ENCODE results near the gene SF1. TPM values are rescaled to one million over a fixed set of nuclear protein-coding genes. Genes with fewer than 3 reads are reported as not detected.

The SF1 gene
- total RNA-seq, 4 donors from 2014 or later: 270 to 559 (median 373) TPM

GRCh38 chr11:64728757-64729365 is 49.5 kb downstream of the SF1 start:
- Histone ChIP-seq H3K4me1 (peaks cover under 1% of the 10 kb centered on the region), H3K27me3 (peaks cover 6% of the 10 kb centered on the region), H3K4me3 (no peak overlapping the region), H3K36me3 (no peaks in the 10 kb centered on the region), H3K27ac (no peak overlapping the region), H3K9me3 (no peaks in the 10 kb centered on the region)
- 87% methylated on average over 11 of the region's 11 CpGs for WGBS
- TF ChIP-seq, protein P1, sequence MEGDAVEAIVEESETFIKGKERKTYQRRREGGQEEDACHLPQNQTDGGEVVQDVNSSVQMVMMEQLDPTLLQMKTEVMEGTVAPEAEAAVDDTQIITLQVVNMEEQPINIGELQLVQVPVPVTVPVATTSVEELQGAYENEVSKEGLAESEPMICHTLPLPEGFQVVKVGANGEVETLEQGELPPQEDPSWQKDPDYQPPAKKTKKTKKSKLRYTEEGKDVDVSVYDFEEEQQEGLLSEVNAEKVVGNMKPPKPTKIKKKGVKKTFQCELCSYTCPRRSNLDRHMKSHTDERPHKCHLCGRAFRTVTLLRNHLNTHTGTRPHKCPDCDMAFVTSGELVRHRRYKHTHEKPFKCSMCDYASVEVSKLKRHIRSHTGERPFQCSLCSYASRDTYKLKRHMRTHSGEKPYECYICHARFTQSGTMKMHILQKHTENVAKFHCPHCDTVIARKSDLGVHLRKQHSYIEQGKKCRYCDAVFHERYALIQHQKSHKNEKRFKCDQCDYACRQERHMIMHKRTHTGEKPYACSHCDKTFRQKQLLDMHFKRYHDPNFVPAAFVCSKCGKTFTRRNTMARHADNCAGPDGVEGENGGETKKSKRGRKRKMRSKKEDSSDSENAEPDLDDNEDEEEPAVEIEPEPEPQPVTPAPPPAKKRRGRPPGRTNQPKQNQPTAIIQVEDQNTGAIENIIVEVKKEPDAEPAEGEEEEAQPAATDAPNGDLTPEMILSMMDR (IDR thresholded peaks at IDR 0.05): no peak
- TF ChIP-seq POLR2A (IDR thresholded peaks at IDR 0.05) (no peak), EP300 (IDR thresholded peaks at IDR 0.05) (no peak), POLR2AphosphoS5 (IDR thresholded peaks at IDR 0.05) (no peak)
- DNase-seq (ENCODE audit: low spot score in 2 of 2): no peak

- peaks cover 8% of the 10 kb centered on the region for H3K4me1 ChIP-seq
- H3K27ac ChIP-seq: no peak overlapping the region
- peaks cover 18% of the 10 kb centered on the region for H3K27me3 ChIP-seq
- WGBS: 73% methylated on average over 7 of the region's 7 CpGs
- no peaks in the 10 kb centered on the region for H3K36me3 ChIP-seq
- DNase-seq (ENCODE audit: low spot score in 2 of 2): no peak
- no peak overlapping the region for H3K4me3 ChIP-seq
- no peaks in the 10 kb centered on the region for H3K9me3 ChIP-seq
- TF ChIP-seq POLR2AphosphoS5 (IDR thresholded peaks at IDR 0.05): no peak
- TF ChIP-seq EP300 (IDR thresholded peaks at IDR 0.05): no peak
- TF ChIP-seq POLR2A (IDR thresholded peaks at IDR 0.05): no peak
- TF ChIP-seq, protein P1 (IDR thresholded peaks at IDR 0.05): no peak
These were observed 51.3 kb downstream of the SF1 start for GRCh38 chr11:64726867-64727530.

- WGBS: 60% methylated on average over 1 of the region's 9 CpGs
- H3K27ac ChIP-seq: no peak overlapping the region
- peak in 1 of 2 donors; percentile 62 for DNase-seq (ENCODE audit: low spot score in 2 of 2)
These were observed 52.1 kb downstream of the SF1 start for GRCh38 chr11:64726211-64726641.

DNA sequence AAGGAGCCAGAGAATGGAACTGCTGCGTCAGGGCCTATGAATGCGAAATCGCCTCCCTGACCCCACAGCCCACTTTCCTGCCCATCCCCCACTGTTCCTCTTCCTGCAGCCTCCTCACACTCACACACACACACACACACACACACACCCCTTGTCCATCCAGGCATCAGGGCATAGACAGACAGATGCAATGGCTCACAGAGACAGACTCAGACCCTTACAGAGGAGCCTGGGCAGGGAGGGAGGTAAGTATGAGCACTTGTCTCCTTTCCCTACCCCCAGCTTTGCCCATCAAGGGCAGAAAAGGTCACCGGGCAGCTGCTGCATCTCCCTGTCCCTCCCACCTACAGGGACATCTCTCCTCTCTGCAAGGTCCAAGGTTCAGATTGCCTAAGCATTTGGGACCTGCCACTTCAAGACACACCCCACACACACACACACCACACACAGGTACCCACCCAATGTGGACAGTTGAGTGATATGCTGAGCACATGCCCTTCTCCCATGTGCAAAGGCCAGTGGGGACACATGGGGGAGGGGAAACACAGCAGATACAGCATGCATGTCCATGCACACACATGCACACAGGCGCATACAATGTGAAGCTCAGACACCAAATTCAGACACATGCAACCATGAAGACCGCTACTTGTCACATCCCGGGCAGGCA is 53.3 kb downstream of the SF1 start:
- TF ChIP-seq POLR2A (IDR thresholded peaks at IDR 0.05): no peak
- no peak for TF ChIP-seq EP300 (IDR thresholded peaks at IDR 0.05)
- no peak for TF ChIP-seq POLR2AphosphoS5 (IDR thresholded peaks at IDR 0.05)
- TF ChIP-seq, protein P1 (IDR thresholded peaks at IDR 0.05): no peak
- Histone ChIP-seq H3K4me1 (peaks cover 8% of the 10 kb centered on the region), H3K36me3 (no peaks in the 10 kb centered on the region), H3K4me3 (no peak overlapping the region), H3K27me3 (peaks cover 37% of the 10 kb centered on the region), H3K9me3 (no peaks in the 10 kb centered on the region), H3K27ac (no peak overlapping the region)
- DNase-seq (ENCODE audit: low spot score in 2 of 2): no peak
- WGBS: 60% methylated on average over 4 of the region's 7 CpGs

More at GRCh38 chr11:64726211-64726641, 52.1 kb downstream of the SF1 start:
- Histone ChIP-seq H3K27me3 (peaks cover 26% of the 10 kb centered on the region), H3K9me3 (no peaks in the 10 kb centered on the region), H3K36me3 (no peaks in the 10 kb centered on the region), H3K4me1 (peaks cover 8% of the 10 kb centered on the region), H3K4me3 (no peak overlapping the region)
- TF ChIP-seq, protein P1 (IDR thresholded peaks at IDR 0.05): no peak
- TF ChIP-seq POLR2AphosphoS5 (IDR thresholded peaks at IDR 0.05) (no peak), EP300 (IDR thresholded peaks at IDR 0.05) (no peak), POLR2A (IDR thresholded peaks at IDR 0.05) (no peak)
